HL-60/S4 treated with retinoic acid at 250 ng/mL for 4 days and 3 days (cell line): ENCODE data around the gene PTGS2.

Source experiments
- in situ Hi-C: fragments of 300-500 bp; cut with MboI; formaldehyde crosslinking; loops from 2 replicates; pipeline ENCODE4 v1.7.0; 2022; ENCODE audit warnings: low sequenced_read_pairs

The PTGS2 gene

DNA sequence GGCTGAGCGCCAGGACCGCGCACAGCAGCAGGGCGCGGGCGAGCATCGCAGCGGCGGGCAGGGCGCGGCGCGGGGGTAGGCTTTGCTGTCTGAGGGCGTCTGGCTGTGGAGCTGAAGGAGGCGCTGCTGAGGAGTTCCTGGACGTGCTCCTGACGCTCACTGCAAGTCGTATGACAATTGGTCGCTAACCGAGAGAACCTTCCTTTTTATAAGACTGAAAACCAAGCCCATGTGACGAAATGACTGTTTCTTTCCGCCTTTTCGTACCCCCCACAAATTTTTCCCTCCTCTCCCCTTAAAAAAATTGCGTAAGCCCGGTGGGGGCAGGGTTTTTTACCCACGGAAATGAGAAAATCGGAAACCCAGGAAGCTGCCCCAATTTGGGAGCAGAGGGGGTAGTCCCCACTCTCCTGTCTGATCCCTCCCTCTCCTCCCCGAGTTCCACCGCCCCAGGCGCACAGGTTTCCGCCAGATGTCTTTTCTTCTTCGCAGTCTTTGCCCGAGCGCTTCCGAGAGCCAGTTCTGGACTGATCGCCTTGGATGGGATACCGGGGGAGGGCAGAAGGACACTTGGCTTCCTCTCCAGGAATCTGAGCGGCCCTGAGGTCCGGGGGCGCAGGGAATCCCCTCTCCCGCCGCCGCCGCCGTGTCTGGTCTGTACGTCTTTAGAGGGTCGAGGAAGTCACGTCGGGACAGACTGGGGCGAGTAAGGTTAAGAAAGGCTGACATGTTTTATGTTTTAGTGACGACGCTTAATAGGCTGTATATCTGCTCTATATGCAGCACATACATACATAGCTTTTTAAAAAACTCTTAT lies at the start of gene PTGS2:
Gene PTGS2, minus strand, starts transcription at position 179 of the 817 bp plus-strand sequence. Its CDS starts 133 bp downstream, at position 46.
- in situ Hi-C loops = no loop called here

DNA sequence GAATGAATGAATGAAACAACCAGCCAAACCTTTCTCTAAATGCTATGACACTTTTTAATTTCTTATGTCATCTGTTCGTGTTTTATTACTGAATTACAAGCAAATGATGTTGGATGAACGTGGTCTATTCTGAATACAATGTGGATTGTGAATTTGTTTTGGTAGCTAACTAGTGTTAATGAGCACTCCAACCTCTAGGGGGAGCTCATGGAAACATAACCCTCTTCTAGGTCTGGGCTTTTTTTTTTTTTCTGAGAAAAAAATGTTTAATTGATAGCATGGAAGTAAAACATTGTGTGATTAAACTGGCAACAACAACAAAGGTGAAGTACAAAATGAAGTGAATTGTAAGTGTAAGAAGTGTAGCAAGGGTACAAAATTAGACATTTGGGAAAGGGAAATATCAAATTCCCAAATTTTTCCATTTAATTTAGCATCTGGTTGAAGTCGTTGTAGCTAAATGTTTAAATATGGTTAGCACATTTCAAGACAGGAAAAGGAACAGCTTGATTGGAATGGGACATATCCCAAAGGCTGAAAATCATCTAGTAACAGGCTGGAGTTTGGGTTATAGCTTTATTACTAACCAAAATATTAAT lies 42.6 kb upstream of the PTGS2 start:
- in situ Hi-C loops = no loop called here

DNA sequence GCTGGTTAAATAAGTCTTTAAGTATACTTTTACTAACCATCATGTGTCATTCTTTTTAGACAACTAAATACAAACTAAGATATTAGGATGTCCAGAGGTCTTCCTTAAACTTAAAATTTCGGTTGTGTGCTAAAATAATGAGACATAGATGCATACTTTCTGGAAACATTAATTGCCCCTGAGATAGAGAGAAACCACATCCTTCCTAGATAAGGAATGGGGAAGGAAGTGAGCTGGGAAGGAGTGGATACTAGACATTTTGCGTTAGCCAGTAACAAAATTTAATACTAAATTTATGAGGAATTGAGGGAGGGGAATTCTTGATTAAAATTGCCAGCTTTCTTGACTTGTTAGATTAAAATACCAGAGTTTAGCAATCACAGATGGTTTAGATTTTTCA lies 37.1 kb upstream of the PTGS2 start:
- in situ Hi-C loops = no loop called here

DNA sequence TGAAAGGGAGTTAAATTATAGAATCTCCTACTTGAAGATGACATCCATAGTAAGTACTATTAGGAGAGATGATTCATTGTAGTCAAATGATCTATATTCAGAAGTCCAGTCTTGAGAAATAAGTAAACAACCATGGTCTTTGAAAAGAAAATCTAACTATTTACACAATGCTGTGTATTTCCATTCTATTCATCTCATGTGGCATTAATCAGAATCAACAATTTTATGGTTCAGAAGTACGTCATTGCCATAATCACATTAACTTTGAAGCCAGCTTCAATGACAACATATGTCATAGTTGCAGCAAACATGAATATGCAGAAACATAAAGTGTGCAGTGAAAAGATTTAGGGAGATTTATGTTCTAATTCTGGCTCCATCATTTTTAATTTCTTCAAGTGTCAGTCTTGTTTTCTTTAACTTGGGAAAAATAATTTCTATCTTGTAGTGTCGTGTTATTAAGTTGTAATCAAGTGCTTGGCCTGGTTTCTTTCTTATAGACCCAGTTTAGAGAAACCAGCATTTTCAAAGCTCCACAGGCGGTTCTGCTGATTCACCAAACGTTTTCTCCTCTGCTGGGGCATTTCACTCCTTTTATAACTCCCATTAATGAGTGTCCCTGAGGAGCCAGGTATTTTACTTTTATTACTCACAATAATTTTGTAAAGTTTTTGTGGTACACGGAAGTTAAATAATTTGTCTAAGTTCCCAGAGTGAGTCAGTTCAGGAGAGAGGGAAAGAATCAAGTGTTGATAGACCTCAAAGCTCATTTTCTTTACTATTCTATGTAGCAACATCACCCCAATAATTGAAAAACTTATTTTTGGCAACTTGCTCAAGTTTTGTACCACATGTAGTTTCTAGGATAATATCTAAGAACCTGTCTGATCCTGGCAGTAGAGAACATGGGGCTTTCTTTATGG lies 35.9 kb upstream of the PTGS2 start:
- in situ Hi-C loops = no loop called here

DNA sequence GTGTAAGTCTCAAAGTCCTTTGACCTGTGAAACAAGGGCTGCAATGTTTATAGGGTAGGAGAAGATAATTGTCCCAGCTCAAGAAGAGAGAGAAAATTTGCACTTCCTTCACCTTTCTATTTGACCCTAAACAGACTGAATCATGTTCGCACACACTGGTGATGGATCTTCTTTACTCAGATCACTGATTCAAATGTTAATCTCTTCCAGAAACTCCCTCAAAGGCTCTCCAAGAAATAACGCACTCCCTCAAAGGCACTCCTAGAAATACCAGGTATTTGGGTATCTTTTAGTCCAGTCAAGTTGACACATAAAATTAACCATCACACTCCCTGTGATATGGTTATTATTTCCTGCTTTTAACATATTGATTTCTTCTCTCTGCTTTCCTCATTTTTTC lies 30.5 kb upstream of the PTGS2 start:
- in situ Hi-C loops = no loop called here

DNA sequence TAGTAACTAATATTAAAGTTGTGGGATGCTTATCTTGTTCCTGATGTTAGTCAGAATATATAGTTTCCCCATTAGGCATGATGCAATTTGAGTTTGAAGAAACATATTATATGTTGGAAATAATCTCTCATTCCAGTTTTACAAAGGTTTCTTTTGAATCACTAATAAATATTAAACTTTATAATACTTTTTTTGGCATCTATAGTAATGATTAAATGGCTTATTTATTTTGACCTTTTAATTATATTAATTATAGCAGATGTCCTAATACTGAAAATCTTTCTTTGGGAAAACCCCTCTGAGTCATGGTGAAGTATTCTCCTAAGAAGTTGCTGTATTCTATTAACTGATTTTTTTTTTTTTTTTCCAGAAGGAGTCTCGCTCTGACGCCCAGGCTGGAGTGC lies 28.5 kb upstream of the PTGS2 start:
- in situ Hi-C loops = no loop called here

DNA sequence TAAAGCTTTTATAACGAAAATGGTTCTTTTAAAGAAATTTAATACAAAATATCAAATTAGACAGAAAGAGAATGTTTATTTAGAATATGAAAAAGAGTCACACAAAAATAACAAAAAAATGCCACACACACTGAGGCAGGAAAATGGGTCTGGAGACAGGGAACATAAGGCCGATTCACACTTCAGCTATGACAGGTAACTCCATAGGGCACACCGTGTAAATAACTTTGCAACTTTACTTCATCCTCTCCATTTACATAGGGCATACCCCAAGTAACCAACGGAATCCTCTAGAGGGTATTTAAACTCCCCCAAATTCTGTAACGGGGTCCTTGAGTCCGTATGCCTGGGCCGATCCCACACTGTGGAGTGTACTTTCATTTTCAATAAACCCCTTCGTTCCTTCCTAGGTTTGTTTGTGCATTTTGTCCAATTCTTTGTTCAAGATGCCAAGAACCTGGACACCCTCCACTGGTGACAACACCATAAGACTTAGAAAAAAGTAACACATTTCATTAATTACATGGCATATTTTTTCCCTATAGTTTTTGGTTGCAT lies 23.1 kb upstream of the PTGS2 start:
- in situ Hi-C loops = no loop called here

DNA sequence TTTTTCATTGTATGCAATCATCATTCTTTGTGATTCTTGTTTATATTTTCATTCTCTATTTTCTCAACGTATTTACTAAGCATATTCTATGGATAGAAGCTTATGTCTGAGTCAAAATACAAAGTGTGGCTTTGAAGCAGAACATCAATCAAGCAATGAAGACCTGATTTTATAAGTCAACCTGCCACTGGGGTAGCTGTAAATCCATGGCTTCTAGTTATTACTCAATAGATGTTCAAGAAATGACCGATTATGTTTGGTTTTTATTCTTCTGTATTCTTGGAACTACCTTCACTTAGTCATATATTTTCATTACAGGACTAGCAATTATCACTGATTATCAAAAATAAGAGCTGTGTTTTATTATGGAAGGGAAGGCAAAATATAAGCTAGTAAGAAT lies 20.5 kb upstream of the PTGS2 start:
- in situ Hi-C loops = no loop called here

DNA sequence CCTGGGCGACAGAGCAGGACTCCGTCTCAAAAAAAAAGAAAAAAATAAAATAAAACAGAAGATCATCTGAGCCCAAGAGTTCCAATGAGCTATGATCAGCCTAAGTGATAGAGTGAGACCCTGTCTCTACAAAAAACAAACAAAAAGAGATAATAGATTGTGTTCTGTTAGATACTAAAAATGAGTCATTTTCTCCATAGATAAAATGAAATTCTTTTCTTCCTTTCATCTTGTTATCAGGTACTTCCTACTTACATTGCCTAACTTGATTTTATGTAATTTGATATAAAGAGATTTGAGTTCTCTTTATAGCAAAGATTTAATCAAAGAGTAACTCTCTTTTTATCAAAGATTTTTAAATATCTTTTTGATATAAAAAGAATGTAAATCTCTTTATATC lies 19.3 kb upstream of the PTGS2 start:
- in situ Hi-C loops = no loop called here

DNA sequence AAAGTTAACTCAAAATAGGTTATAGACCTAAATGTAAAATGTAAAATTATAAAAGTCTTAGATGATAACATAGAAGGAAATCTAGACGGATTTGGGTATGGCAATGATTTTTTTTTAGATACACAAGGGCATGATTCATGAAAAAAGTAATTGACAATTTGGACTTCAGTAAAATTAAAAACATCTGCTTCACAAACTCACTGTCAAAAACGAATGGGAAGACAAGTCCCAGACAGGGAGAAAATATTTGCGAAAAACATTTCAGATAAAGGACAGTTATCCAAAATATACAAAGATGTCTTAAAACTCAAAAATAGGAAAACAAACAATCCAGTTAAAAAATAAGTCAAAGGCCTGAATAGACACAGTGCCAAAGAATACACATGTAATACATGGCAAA lies 9.7 kb upstream of the PTGS2 start:
- in situ Hi-C loops = no loop called here

DNA sequence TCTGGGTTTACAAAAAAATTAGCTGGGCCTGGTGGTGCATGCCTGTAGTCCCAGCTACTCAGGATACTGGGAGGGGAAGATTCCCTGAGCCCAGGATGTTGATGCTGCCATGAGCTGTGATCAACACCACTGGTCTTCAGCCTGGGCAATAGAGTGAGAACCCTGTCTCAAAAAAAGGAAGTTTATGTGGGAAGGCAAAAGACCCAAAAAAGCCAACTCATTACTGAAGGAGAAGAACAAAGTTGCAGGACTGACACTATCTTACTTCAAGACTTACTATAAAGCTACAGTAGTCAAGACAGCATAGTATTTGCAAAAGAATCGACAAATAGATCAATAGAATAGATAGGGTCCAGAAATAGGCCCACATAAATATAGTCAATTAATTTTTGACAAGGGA lies 9.2 kb upstream of the PTGS2 start:
- in situ Hi-C loops = no loop called here

DNA sequence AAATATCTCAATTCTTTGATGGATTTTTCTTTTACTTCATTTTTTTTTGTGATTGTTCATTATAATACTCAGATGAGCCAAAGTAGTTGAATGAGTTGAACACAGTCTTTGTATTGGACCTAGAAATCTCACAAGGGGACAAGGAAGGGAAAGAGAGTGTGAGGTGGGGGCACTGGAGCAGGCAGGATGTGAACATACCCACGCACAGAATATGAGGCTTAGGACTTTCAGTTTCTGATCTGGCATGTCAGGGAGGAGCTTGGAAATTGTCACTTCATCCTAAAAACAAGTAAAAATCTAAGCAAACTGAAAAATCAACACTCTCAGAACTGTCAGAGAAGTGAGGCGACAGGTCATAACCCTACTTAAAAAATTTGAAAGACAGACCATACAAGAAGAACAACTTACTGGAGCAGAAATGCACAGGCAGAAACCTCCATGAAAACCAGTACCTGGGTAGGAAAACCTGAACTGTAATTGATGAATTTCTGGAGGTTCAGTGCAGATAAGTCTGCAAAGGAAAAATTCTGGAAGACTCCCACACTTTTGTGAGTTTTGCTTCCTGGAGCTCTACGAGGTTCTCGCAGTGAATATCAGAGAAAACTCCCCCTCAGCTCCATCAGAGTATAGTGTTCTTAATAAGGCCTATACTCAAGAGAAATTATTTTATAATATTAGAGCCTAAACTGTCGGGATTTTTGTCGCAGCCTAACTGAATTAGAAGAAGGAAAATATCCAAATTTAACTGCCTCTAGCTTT lies 3.6 kb upstream of the PTGS2 start:
- in situ Hi-C loops = no loop called here

DNA sequence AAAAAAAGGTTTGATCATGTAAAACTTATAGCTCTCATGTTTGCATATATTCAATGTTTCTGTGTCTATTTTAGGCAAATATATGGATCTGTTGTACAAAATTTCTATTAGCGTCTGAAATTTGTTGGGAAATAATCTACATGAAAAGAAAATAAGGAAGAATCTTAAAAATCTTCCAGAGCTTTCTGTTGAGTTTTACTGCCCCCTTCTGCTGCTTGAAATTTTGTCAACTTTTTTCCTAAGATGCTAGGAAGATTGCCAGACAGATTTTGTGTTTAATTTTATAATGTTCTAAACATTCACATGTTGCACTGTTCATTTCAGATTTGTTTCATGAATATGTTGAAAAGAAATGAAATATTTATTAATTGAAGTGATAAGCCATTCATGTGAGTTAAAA lies 2.5 kb upstream of the PTGS2 start:
- in situ Hi-C loops = no loop called here

DNA sequence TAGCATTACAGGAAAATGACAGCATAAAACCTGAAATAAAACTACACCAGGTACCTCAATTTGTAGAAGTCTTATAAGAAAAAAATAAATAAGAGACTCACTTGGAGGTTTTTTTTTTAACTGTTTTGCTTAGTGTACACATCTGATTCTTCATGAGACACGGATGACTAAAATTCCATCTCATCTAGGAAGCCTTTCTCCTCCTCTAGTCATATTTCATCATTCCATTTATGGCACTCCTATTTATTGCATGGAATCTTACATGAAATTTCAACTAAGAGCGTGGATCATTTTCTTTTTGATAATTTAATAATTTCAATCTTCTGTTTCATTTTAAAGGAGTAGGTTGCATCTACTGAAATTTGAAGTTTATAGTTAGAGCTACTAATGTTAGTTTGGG lies 1.6 kb upstream of the PTGS2 start:
- in situ Hi-C loops = no loop called here

DNA sequence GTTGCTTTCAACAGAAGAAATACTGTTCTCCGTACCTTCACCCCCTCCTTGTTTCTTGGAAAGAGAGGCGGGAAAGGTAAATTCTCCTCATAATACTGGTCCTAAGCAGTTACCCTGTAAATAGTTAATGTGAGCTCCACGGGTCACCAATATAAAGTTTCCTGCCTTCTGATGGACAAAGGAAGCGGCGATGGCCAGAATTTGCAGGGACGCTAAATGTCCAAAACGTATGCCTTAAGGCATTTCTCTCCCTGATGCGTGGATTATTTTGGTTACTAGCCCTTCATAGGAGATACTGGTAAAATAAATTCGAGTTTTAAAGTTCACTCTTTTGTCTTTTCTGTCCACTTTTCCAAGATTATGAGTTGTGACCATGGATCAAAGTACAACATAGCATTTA lies 898 bp upstream of the PTGS2 start:
- in situ Hi-C loops = no loop called here

DNA sequence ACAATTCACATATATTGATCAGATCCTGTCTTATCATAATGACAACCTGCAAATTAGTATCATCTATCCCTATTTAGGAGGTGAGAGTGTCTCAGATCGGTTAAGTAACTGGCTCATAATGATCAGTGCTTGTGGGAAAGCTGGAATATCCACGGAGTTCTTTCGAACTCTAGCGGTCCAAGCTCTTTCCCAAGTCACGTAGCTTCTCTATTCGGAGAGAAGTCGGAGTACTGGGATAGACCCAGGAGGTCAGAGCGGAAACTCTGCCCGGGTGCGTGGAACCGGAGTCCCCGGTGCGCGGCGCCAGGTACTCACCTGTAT lies 339 bp downstream of the PTGS2 start:
- in situ Hi-C loops = no loop called here

DNA sequence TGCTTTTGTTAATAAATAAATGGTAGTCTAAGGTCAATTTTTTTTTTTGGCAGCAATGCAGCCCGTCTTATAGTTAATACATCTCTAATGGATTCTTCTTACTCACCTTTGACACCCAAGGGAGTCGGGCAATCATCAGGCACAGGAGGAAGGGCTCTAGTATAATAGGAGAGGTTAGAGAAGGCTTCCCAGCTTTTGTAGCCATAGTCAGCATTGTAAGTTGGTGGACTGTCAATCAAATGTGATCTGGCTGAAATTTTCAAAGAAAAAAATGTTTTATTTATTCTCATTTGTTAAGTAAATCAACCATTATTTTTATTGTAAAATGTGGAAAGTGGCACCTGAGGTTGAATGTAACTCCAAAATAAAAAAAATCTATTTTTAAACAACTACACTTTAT lies 2.1 kb downstream of the PTGS2 start:
- in situ Hi-C loops = no loop called here

DNA sequence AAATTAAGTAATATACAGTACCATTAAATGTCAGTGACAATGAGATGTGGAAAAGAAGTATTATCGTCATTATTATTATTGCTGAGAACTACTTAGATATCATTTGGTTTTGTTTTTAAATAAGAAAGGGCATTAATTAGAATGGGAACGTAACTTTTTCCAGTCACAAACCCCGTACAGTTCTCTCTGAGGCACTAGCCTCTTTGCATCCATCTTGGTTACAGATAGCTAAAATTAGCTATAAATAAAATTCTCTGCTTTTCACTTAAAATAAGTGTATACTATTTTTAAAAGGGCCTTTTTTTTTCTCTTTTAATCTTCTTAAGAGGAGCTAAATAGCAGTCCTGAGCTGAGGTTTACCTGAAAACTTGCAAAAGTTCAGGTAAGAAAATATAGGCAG lies 7.6 kb downstream of the PTGS2 start:
- in situ Hi-C loops = no loop called here

DNA sequence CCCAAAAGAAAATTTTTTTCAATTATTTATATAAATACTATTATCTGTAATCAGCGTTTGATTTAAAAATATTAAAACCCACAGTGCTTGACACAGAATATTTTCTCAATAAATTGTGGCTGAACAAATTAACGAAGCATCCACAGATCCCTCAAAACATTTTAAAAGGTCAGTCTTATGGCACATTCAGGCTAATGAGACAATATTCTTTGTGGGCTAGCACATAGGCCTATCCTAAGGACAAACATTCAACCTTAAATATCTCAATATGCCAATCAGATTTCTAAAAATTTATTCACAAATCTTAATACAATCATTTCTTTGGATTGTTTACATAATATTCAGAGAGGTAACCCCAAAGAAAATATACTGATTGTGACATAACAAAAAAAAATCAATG lies 8.1 kb downstream of the PTGS2 start:
- in situ Hi-C loops = no loop called here

DNA sequence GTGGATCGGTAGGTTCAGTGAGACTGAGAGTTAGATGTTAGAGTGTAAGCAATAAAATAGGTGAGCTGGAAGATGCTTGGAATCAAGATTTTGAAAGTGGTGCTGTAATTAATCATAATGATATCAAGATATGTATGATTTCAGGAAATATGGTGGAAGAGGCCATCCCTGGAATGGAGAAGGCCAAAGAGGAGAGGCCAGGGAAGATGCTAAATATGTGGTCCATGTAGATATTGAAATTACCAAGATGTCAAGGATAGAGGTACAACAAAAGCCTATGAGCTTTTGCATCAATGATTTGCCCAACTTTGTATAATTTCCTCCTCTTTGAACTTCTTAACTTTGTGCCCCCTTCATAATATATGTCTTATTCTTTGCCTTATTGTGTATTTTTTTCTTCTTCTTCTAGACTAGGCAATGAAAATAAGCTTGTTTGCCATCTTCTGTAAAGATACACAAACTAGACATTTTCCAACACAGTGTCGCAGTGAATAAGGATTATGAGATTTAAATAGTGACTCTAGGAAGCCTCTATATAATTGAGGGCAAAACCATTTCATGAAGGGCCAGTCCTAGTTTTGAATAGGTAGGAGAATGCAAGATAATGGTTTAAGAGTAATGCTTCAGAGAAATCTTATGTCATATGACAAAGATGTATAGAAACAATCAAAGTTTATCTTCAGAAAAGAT lies 8.9 kb downstream of the PTGS2 start:
- in situ Hi-C loops = no loop called here
